ENCODE data around the gene PLCL2.
"Not testable (repeated sequence)": the region's sequence is repeated elsewhere in the genome, so short reads cannot be mapped to it uniquely, and the experiment has no call there.

Gene PLCL2

DNA sequence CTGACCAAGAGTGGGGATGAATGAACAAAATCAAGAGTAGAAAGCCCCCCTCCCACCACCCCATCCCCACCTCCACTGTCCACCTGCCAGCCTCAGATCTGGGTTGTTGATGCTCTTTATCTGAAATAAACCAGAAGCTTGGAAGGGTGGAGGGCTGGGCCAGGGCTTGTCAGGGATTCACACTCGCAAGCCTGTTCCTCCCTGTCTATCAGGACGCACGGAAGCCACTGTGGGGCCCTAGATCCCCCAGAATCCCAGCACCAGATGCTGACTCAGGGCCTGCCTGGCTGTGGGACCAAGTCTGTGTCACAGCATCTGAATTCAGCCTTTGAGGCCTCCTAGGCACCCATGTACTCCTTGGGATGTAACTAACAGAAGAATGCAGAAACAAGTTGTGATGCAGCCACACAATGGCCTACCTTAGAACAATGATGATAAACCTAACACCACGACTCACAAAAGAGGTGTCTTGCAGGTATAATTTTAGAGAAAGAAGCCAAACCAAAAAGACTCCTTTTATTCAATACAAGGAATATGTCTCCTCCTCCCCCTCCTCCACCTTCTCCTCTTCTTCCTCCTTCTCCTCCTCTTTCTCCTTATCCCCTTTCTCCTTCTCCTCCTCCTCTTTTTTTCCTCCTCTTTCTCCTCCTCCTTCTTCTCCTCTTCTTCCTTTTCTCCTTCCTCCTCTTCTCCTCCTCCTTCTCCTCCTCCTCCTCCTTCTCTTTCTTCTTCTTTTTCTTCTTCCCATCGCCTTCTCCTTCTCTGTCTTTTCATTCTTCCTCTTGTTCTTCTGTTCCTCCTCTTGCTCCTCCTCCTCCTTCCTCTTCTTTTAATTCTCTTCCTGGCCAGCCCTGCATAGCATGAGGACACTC, 234.7 kb downstream of the PLCL2 start:
- DNase-seq (ENCODE audit: low read depth), result no peak

DNA sequence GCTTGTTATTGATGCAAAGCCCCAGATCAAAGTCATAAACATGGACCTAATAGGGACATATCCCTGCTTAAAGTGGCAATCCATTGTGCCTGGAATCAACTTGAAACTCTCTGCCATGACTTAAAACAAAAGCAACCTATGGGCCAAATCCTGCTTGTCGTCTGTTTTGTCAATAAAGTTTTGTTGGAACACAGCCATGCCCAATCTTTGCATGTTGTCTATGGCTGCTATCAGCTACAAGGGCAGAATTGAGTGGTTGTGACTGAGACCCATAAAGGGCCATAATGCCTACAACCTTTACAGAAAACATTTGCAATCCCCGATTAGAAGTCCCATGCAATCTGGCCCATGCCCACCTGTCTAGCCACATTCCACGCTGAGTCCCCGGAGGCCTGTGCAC, 235.4 kb downstream of the PLCL2 start:
- DNase-seq (ENCODE audit: low read depth), result no peak

DNA sequence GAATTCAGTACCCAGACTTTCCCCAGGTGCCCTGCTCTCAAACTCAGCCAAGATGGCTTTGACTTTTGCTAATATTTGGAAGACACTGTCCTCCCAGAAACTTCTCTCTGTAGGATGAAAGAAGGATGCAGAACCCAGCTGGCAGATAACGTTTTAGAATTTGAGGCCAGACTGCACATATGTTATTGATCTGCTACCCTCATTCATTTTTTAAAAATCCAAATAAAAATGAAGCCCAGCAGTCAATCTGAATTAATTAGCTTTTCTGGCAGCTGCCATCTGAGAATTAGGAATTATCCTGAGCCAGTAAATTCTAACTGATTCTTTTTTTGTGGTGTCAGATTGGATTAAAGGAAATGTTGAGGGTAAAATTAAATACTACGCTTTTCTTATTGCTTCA, 236.6 kb downstream of the PLCL2 start:
- no peak for DNase-seq (ENCODE audit: low read depth)

DNA sequence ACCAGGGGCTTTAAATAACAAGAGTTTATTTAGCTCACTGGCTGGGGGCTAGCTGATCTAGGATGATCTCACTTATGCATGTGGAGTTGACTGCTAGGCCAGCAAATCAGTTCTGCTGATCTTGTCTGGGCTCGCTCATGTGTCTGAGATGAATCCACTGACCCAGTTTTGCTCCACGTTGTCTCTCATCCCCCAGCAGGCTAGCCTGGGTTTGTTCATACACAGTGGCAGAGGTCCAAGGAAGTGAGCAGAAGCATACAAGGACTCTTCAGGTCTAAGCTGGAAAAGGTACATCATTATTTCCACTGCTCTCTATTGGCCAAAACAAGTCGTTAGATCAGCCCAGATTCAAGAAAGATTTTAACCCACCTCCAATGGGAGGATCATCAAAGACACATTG, 238.0 kb downstream of the PLCL2 start:
- DNase-seq (ENCODE audit: low read depth), result no peak

DNA sequence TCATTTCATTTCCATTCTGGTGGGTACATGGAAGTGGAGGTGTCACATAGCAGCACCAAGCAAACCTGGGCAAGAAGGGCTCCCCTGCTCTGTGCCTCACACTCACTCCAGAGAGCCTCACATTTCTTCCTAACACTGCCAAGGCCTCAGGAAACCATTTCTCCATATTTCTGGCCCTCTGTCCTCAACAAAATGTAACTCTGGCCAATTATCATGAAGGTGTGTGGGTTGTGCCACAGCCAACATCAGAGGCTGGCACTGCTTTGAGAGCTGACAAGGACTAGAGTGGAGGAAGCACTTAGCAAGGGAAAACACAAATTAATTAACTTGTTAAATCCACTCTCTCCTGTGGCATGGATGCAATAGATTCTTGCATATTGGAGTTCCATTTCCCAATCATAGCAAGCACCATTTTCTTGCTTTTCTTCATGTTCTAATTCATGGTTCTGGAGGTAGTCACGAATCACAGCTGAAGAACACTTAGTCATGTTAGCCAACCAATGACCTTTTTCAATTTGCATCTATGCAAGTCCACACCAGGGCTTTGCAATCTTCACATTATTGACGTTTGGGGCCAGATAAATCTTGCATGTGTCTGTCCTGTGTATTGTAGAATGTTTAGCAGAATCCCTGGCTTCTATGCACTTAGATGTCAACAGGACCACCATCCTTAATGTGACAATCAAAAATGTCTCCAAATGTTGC, 241.1 kb downstream of the PLCL2 start:
- no peak for DNase-seq (ENCODE audit: low read depth)

DNA sequence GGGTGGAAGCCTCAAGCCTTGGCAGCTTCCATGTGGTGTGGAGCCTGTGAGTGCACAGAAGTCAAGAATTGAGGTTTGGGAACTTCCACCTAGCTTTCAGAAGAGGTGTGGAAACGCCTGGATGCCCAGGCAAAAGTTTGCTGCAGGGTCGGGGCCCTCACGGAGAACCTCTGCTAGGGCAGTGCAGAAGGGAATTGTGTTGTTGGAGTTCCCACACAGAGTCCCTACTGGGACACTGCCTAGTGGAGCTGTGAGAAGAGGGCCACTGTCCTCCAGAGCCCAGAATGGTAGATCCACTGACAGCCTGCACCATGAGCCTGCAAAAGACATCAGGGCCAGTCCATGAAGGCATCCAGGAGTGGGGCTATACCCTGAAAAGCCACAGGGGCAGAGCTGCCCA, 243.9 kb downstream of the PLCL2 start:
- DNase-seq (ENCODE audit: low read depth), result not testable (repeated sequence)

DNA sequence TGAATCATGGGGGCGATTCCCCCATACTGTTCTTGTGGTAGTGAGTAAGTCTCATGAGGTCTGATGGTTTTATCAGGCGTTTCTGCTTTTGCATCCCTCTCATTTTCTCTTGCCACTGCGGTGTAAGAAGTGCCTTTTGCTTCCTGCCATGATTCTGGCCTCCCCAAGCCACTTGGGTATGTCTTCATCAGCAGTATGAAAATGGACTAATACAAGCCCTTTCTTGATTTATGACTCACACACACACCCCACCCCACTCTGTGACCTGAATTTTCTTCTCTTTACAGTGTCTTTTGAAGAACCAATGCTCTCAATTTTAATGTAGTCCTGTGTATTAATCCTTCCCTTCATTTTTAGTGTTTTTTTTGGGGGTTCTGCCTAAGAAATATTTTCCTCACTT, 244.8 kb downstream of the PLCL2 start:
- no peak for DNase-seq (ENCODE audit: low read depth)

DNA sequence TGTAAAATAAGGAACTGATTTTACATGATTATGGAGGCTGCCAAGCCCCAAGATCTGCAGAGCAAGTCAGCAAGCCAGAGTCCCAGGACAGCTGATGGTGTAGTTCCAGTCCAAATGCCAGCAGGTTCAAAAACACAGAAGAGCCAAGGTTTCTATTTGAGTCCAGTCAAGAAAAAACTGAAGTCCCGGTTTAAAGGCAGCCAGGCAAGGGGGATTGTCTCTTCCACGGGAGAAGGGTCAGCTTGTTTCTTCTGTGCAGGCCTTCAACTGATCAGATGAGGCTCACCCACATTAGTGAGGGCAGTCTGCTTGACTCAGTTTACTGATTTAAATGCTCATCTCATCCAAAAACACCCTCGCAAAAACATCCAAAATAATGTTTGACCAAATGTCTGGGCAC, 246.2 kb downstream of the PLCL2 start:
- DNase-seq (ENCODE audit: low read depth), result no peak

DNA sequence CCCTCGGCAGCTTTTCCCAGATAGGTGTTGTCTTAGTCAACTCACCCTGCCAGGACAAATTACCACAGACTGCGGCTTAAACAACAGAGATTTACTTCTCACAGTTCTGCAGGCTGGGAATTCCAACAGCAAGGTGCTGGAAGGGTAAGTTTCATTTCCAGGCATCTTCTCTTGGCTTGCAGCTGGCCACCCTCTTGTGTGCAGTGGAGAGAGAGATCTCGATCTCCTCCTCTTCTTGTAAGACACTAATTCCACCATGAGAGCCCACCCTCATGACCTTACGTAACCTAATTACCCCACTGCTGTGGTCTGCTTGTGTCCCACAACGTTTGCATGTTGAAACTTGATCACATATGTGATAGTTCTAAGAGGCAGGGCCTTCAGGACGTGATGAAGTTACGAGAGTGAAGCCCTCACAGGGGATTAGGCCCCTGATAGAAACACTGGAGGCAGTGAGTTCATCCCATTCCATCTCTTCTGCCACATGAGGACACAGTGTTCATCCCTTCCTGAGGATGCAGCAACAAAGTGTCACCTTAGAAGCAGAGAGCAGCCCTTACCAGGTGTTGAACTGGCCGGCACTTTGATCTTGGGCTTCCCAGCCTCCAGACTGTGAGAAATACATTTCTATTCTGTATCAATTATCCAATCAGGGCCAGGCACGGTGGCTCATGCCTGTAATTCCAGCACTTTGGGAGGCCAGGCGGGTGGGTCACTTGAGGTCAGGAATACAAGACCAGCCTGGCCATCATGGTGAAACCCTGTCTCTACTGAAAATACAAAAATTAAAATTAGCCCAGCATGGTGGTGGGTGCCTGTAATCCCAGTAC, 247.7 kb downstream of the PLCL2 start:
- DNase-seq (ENCODE audit: low read depth), result no peak

DNA sequence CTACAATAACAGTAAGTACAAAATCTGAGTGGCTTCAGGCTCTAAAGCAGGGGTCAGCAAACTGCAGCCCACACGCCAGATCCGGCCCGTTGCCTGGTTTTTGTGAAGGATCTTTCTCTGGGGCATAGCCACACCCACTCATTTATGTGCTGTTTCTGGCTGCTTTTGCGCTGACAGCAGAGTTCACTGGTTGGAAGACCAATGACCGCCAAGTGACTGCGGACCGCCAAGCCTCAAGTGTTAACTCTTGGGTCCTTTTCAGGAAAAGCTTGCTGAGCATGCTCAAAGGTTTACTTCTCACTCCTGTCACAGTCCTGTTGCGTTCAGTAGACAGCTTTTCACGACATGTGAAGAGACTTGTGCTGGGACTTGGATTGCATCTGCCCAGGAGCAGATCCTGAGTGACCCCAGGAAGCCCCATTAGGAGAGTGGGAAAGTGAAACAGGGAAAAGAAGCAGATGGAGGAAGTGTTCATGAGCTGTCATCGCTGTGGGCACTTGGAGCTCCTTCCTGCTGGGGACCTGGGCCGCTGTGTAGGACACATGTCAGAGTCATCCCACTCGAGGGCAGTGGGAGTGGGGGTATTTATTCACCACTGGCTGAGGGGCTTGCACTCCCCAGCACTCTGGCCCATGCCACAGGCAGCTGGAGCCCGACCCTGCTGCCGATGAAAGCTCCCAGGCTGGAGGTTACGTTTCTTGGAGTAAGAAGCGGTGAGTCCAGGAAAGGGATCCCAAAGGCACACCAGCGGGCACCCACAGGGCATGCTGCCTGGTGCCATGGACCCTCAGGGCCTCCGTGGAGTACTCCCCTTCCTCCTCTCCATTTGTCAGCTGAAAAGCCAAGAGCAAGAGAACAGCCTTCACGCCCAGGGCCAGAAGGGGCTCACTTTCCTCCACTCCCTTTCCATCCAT, 249.1 kb downstream of the PLCL2 start:
- no peak for DNase-seq (ENCODE audit: low read depth)

DNA sequence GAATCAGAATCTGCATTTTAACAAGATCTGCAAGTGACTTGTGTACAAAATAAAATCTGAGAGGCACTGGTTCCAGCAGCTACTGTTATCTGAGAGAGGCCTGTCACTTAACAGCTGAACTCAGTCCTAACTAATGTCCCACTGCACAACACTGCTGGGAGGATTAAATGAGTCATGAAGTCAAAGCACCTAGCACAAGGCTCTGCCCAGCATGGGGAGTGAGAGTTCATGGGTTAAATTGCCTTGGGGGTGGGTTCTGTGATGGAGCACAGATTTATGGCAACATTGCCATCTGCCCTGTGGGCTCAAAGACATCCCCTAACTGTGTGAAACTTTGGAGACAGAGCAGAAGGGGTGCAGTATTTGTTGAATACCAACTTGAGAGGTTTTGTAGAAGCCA, 250.9 kb downstream of the PLCL2 start:
- no peak for DNase-seq (ENCODE audit: low read depth)

DNA sequence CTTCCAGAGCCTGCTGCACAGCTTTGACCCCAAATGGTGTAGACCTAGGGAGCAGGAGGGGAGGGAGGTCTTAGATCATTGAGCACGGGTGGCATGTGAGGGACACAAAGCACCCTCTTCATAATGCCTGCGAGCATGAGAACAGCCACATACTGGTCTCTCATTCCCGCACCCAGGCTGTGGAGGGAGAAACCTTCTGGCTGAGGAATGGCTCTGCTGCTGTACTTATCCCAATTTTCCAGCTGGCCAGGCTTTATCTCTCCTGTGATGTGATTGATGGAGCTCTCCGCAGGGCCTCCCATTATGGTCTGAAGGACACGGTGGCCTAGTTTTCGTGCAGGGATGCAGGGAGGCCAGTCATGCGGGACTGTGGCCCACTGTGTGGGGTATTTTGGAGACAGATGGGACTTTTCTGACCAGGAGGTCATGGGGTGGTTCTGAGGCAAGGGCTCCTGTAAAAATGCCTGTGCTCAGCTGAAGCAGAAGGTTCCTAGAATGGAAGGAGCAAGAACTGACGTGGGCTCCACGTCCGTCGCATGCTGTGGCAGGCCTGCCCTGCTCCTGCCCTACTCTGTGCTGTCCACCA, 251.5 kb downstream of the PLCL2 start:
- DNase-seq (ENCODE audit: low read depth), result no peak

DNA sequence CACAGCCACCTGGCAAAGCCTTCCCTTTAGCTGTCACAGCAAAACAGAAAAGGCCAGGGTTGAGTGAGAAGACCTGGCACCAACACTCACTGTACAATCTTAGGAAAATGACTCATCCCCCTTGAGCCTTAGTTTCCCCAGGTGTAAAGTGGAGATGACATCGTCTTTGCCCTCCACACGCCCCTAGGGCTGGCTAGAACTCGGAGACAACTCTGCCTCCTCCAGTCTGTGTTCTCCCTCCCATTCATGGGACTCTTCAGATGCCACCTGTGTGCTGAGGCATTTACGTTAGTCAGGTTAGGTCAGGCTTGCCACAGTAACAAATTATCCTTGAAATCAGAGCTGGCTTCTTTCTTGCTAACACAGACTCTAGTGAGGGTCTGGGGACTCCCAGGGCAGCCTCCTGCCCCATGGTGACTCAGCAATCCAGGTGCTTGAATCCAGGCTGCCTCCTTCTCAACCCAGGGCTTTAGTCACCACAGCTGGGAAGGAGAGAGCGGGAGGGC, 252.6 kb downstream of the PLCL2 start:
- DNase-seq (ENCODE audit: low read depth), result no peak

DNA sequence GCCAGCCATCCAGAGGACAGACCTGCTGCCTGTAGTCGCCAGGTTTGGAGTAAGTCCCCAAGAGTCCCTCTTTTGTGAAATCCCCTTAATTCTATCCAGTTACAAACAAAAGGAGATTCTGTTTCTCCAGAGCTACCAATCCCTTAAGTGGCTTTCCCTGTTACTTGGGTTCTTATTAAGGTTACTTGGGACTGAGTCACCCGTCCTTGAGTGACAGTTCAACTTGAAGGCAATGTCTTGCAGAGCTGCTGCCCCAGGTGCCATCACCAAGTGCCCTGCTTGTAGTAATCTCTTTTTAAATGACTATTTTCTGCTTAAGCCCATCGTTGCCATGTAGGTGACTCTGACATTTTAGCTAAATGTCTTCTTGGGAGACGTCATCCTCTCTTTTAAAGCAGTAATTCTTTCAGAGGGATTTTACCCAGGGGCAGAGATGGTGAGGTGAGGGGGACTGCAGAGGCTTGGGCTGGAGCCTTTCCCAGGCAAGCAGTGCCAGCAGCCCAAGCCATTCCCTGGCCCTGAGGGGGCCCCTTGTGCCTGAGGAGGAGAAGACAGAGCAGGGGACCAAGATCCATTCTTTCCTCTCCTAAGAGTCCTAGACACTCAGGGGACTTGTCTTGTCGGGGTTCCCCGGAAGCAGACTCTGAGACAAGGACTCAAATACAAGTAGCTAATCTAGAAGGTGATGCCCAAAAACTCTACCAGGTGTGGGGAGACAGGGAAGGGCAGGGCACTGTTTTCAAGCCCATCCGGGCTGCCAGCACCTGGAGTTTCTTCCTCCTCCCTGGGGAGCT, 253.7 kb downstream of the PLCL2 start:
- DNase-seq (ENCODE audit: low read depth), result no peak
